Testis (tissue), 3 donors: ENCODE results near the gene LYL1. TPM values are rescaled to one million over a fixed set of nuclear protein-coding genes. Genes with fewer than 3 reads are reported as not detected.

Experiments used
- DNase-seq: peaks from one replicate; pipeline ENCODE4 v3.0.0-alpha.2; 2019
- H3K27ac ChIP-seq, 2 donors: fragments of 200-600 bp; sonication (generic); one replicate each; pipeline ENCODE4 v1.5.1; 2019
- H3K27me3 ChIP-seq: fragments of 200-600 bp; sonication (generic); one replicate; pipeline ENCODE4 v1.5.1; 2019
- H3K36me3 ChIP-seq: fragments of 200-600 bp; sonication (generic); one replicate; pipeline ENCODE4 v1.5.1; 2017; ENCODE audit warnings: low read depth; ENCODE audit errors: missing control alignments
- H3K4me1 ChIP-seq: fragments of 200-600 bp; sonication (generic); one replicate; pipeline ENCODE4 v1.5.1; 2019
- H3K4me3 ChIP-seq, 2 donors: fragments of 200-600 bp; sonication (generic); one replicate each; pipeline ENCODE4 v1.5.1; 2017 to 2019
- H3K9me3 ChIP-seq: fragments of 200-600 bp; sonication (generic); one replicate; pipeline ENCODE4 v1.5.1; 2017
- POLR2A ChIP-seq: fragments of 450-650 bp; IDR thresholded peaks from one replicate; pipeline ENCODE4 v1.6.1; 2017; ENCODE audit warnings: antibody characterized with exemption, mild to moderate bottlenecking, moderate library complexity
- WGBS, 2 donors: methylation state at CpG; one replicate each; pipeline ENCODE4 v1.1.5; 2018; 5-methylcytosine and 5-hydroxymethylcytosine counted together
- intact Hi-C: fragments of 100-400 bp; cut with DNase I; formaldehyde crosslinking; loops from one replicate; pipeline ENCODE4 v1.15.1; 2023; ENCODE audit warnings: low total_unique reads
- polyA plus RNA-seq: library from polyadenylated mRNA; stranded (reverse); fragments of 350-450 nt; fragmentation: Illumina TruSeq; extraction: RNeasy Lipid Tissue Mini Kit (QIAGEN cat#74804); gene quantifications from one replicate; pipeline ENCODE4 v1.2.3, GENCODE V29; 2014; ENCODE audit warnings: low read depth, low replicate concordance; ENCODE audit not compliant: insufficient read depth
- total RNA-seq, 2 donors: library from RNA; depleted of rRNA; stranded (reverse); fragments of >200 nt; gene quantifications; one replicate each; pipeline ENCODE4 v1.2.3, GENCODE V29; 2016
- TF ChIP-seq, protein P1 (sequence below), 3 experiments: fragments of 450-650 bp in 2 of 3; fragments of 200-600 bp in 1 of 3; sonication (generic) in 1 of 3; IDR thresholded peaks; one replicate each; pipeline ENCODE4 v1.5.1; 2016 to 2019; ENCODE audit warnings: antibody characterized with exemption in 3 of 3, mild to moderate bottlenecking in 2 of 3, moderate library complexity in 1 of 3

LYL1 gene
- total and polyA plus RNA-seq, 3 donors from 2014 or later: 15.9 to 35.8 (median 21.9) TPM

DNA sequence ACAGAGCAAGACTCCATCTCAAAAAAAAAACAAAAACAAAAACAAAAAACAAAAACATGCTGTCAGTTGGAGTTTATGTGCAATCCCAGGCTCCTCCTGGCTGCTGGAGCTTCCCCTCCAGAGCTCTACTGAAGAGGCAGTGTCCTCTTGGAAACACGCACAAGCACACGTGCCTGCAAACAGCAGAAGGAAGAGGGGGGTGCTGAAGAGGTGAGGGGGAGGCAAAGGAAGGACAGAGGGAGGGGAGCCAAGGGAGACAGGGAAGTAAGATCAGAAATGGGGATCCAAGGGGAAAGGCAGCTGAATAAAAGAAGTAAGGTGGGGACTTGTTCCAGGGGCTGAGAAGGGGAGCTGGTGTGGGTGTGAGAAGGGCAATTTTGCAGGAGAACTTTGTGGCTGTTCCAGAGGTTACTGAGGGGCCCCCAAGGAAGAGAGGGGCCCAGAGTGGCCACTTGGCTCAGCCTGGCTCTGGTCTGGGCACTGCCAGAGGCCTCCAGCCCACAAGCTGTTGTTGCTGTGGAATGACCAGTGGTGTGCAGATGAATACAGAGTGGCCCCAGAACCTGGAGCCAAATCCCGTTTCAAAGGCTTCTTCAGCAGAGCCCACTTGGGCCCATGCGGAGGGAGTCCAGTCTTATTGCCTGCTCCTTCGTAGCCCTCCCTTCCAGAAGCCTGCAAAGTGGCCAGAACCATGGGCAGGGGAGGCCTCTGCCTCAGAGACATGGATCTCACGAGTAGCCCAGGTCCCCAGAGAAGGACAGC lies 34.4 kb downstream of the LYL1 start:
- Histone ChIP-seq H3K36me3 (no peaks in the 10 kb centered on the region), H3K4me1 (peaks cover 63% of the 10 kb centered on the region), H3K4me3 (no peak overlapping the region), H3K27me3 (no peaks in the 10 kb centered on the region), H3K27ac (no peak overlapping the region), H3K9me3 (no peaks in the 10 kb centered on the region)
- WGBS, 2 donors: 33 to 51% methylated on average over 3 to 6 of the region's 6 CpGs
- peak; percentile 59 for DNase-seq
- intact Hi-C loops: no loop called here
- no peak for TF ChIP-seq POLR2A
- TF ChIP-seq, protein P1, sequence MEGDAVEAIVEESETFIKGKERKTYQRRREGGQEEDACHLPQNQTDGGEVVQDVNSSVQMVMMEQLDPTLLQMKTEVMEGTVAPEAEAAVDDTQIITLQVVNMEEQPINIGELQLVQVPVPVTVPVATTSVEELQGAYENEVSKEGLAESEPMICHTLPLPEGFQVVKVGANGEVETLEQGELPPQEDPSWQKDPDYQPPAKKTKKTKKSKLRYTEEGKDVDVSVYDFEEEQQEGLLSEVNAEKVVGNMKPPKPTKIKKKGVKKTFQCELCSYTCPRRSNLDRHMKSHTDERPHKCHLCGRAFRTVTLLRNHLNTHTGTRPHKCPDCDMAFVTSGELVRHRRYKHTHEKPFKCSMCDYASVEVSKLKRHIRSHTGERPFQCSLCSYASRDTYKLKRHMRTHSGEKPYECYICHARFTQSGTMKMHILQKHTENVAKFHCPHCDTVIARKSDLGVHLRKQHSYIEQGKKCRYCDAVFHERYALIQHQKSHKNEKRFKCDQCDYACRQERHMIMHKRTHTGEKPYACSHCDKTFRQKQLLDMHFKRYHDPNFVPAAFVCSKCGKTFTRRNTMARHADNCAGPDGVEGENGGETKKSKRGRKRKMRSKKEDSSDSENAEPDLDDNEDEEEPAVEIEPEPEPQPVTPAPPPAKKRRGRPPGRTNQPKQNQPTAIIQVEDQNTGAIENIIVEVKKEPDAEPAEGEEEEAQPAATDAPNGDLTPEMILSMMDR (IDR thresholded peaks at IDR 0.05): no peak

DNA sequence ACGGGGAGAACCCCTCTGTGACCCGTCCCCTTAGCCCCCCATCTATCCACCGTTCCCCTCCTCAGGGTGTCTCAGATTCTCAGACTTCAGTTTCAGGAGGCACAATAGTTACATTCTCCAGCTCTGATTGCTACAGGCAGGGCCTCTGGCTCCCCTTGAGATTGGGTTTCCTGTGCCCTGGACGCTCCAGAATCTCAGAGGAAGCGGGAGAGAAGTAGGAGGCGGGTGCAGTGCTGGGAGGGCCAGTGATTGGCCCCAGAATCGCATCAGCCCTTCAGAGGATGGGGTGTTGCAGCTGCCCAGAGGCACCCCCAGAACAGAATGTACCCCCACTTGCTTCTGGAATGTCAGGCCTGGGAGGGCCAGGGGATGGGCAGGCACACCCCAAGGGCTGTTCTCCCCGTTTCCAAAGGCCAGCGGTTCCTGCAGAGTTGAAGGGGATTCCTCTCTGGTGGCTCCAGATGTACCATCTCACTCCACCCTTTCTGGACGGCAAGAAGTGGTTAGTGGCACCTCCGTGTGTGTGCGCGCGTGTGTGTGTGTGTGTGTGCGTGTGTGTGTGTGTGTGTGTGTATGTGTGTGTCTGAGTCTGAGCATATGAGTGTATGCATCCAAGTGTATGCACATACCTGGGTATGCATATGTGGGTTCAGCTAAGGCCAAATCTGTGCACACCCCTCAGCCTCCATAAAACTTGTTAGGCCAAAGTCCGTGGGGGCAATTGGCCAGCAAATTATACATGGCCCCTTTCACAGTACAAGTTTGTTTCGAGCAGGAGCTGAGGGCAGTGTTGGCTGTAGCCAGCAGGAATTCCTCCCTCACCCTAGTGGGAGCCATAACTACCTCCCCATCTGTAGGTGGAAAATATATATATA lies 35.5 kb downstream of the LYL1 start:
- intact Hi-C loops: no loop called here

DNA sequence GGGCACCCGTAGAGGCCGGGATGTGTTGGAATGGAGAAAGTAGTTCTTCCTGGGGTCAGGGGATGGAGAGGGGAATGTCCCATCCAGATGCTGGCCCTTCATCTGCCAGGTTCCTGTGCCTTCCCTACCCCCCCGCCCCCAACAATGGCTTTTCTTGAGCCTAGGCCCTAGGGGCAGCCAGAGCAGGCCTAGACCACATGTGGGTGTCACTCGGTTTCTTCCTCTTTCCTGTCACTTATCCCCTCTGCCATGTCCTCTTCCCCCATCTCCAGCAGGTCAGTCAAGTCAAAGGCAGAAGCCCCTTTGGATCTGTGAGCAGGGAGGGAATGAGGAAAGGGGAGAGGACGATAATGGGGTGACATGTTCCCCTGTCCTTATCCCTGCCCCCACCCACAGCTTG lies 36.4 kb downstream of the LYL1 start:
- intact Hi-C loops: no loop called here

More for the DNA sequence above, 35.5 kb downstream of the LYL1 start:
- Histone ChIP-seq H3K4me3 (no peak overlapping the region), H3K9me3 (no peaks in the 10 kb centered on the region), H3K36me3 (no peaks in the 10 kb centered on the region), H3K27ac (no peak overlapping the region), H3K27me3 (no peaks in the 10 kb centered on the region), H3K4me1 (peaks cover 70% of the 10 kb centered on the region)
- no peak for DNase-seq
- TF ChIP-seq POLR2A: no peak
- TF ChIP-seq, protein P1 (IDR thresholded peaks at IDR 0.05): no peak
- 55 to 60% methylated on average over 8 to 17 of the region's 17 CpGs for WGBS, 2 donors

DNA sequence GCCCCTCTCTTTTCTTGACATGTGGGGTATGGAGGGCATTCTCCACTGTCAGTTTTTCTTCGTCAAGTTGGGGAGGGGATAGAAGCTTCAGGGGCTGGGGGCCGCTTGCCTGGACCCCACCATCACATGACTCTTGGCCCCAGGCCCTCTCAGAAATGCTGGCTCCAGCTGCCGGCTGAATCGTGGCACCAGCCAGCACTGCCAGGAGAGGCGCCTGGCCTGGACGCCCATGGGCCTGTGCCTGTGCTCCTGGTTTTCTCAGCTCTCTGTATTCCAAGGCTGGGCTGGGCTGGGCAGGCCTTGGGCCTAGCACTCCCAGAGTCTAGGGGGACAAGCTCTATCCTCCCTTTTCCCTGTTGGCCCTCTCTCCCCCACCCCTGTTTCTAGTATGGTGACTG lies 38.6 kb downstream of the LYL1 start:
- TF ChIP-seq, protein P1 (IDR thresholded peaks at IDR 0.05): no peak
- no peak for TF ChIP-seq POLR2A
- WGBS, 2 donors: 67 to 74% methylated on average over 3 to 6 of the region's 6 CpGs
- intact Hi-C loops: loop anchor here (5.0 kb wide), 1 partner anchor 82 kb away; no protein-coding TSS in a partner anchor
- peaks cover 80% of the 10 kb centered on the region for H3K4me1 ChIP-seq
- no peak overlapping the region for H3K27ac ChIP-seq
- no peak overlapping the region for H3K4me3 ChIP-seq
- no peaks in the 10 kb centered on the region for H3K9me3 ChIP-seq
- DNase-seq: no peak
- H3K36me3 ChIP-seq: no peaks in the 10 kb centered on the region
- H3K27me3 ChIP-seq: no peaks in the 10 kb centered on the region

More for the DNA sequence above, 36.4 kb downstream of the LYL1 start:
- TF ChIP-seq, protein P1 (IDR thresholded peaks at IDR 0.05): no peak
- no peak for TF ChIP-seq POLR2A
- H3K4me1 ChIP-seq: peaks cover 77% of the 10 kb centered on the region
- no peak overlapping the region for H3K4me3 ChIP-seq
- 59 to 82% methylated on average over 5 of the region's 5 CpGs for WGBS, 2 donors
- no peaks in the 10 kb centered on the region for H3K36me3 ChIP-seq
- DNase-seq: no peak
- no peak overlapping the region for H3K27ac ChIP-seq
- H3K9me3 ChIP-seq: no peaks in the 10 kb centered on the region
- no peaks in the 10 kb centered on the region for H3K27me3 ChIP-seq
